RPMI7951 (cell line): Measurements from ENCODE around the gene CYP4A11. TPM values are rescaled to one million over a fixed set of nuclear protein-coding genes. Genes with fewer than 3 reads are reported as not detected.
"Not testable (repeated sequence)": the region's sequence is repeated elsewhere in the genome, so short reads cannot be mapped to it uniquely, and the experiment has no call there.

Experiments used
- DNase-seq: peaks from one replicate; pipeline ENCODE4 v3.0.0-alpha.2; 2012; ENCODE audit warnings: low read depth
- total RNA-seq: library from RNA; depleted of rRNA; stranded (reverse); fragments of >200 nt; shearing (Covaris generic); gene quantifications from 2 replicates; pipeline ENCODE4 v1.2.3, GENCODE V29; 2014; rRNA removed

CYP4A11 gene
- total RNA-seq, 1 experiment from 2014 or later: not detected

DNA sequence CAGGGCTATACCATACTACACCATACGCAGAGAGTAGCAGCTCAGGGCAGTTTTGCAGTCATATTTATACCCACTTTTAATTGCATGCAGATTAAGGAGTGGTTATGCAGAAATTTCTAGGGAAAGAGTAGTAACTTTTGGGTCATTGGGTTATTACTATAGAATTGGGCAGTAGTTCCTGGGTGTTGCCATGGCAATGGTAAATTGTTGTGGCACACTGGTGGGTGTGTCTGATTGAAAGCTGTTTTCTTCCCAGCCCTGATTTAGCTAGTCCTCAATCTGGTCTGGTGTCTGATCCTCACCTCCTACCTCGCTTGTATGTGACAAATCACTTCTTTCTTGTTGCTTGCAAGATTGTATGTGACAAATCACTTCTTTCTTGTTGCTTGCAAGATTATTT, 30.5 kb downstream of the CYP4A11 start:
- DNase-seq: no peak

GRCh38 chr1:46903481-46903880, 37.8 kb downstream of the CYP4A11 start:
- no peak for DNase-seq

DNA sequence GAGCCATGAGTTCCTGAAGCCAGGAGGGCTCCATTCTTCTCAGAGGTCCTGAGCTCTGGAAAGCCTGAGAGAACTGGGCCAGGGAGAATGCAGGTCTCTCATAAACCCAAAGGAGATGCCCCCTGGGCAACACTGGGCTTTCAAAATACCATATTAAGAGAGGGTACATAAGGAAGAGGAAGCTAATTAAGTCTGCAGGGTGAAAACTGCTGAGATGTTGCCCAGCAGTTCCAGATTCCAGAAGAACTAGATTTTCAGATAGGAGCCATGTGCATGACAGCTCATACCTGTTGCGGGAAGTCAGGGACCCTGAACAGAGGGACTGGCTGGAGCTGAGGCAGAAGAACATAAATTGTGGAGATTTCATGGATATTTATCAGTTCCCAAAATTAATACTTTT, 40.9 kb downstream of the CYP4A11 start:
- no peak for DNase-seq

- DNase-seq: not testable (repeated sequence)
Observed at GRCh38 chr1:46881656-46882055, 59.6 kb downstream of the CYP4A11 start.

Other genes starting within 250 kb of the CYP4A11 start
- 52.2 and 66.0 TPM in 2 replicates for gene EFCAB14, start 222.4 kb downstream of the CYP4A11 start, total RNA-seq
- not detected in 2 replicates for gene CYP4B1, start 142.4 kb downstream of the CYP4A11 start, total RNA-seq
- 0.10 and 0.36 TPM in 2 replicates for gene CYP4X1, start 82.2 kb upstream of the CYP4A11 start, total RNA-seq
- gene CYP4Z1, start 125.8 kb upstream of the CYP4A11 start, total RNA-seq: not detected in 2 replicates
- not detected in 2 replicates for gene CYP4A22, start 196.0 kb upstream of the CYP4A11 start, total RNA-seq
- gene PDZK1IP1, start 248.6 kb upstream of the CYP4A11 start, total RNA-seq: not detected in 2 replicates